ENCODE results near the gene CKS2.

CKS2 gene

DNA sequence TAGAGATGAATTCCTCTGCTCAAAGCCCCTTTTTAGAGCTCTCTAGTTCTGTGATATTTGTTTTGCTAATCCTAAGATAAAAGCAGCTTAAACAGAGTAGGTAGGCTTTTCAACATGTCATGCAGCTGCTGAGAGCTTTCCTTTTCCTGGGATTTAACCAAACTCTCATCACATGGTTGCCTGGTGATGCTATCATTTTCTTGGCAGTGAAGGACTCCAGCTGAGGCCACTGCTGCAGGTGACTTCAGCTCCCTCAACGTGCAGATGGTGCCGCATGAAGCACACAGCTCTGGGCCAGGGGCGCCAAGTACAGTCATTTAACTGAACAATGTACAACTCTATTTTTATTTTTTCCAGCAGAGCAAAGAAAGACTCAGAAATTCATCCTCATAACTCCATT is 49.5 kb downstream of the CKS2 start:
- peaks cover 1 to 15% of the 10 kb centered on the region in 2 donors for H3K4me1 Mint-ChIP-seq
- no peaks in the 10 kb centered on the region for H3K9me3 Mint-ChIP-seq
- H3K4me3 Mint-ChIP-seq: no peak overlapping the region
- peaks cover 53 to 74% of the 10 kb centered on the region in 2 donors for H3K36me3 Mint-ChIP-seq
- DNase-seq (no peak), ATAC-seq (replicated peaks) (no peak)
- no peaks in the 10 kb centered on the region for H3K27me3 Mint-ChIP-seq
- peak overlapping the region; percentile 62 for H3K27ac Mint-ChIP-seq

DNA sequence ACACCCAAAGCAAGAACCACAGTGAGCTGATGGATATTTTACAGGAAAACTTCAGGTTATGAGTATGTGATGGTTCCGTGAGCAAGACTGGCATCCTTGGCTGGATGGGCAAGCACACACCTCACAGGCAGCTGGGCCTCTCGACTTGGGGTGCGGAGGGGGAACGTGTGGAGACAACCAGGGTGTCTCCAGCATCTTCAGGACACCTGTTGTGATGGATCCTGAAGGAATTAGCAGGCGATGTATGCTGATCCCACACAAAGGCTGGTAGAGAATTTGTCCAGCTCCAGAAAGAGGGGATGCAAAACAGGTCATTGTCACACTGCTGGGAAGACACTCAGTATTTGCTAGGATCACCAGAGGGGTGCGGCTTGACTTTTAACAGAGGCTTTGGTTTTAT is 50.0 kb downstream of the CKS2 start:
- no peak for DNase-seq
- H3K27ac Mint-ChIP-seq: peak overlapping the region; percentile 22

DNA sequence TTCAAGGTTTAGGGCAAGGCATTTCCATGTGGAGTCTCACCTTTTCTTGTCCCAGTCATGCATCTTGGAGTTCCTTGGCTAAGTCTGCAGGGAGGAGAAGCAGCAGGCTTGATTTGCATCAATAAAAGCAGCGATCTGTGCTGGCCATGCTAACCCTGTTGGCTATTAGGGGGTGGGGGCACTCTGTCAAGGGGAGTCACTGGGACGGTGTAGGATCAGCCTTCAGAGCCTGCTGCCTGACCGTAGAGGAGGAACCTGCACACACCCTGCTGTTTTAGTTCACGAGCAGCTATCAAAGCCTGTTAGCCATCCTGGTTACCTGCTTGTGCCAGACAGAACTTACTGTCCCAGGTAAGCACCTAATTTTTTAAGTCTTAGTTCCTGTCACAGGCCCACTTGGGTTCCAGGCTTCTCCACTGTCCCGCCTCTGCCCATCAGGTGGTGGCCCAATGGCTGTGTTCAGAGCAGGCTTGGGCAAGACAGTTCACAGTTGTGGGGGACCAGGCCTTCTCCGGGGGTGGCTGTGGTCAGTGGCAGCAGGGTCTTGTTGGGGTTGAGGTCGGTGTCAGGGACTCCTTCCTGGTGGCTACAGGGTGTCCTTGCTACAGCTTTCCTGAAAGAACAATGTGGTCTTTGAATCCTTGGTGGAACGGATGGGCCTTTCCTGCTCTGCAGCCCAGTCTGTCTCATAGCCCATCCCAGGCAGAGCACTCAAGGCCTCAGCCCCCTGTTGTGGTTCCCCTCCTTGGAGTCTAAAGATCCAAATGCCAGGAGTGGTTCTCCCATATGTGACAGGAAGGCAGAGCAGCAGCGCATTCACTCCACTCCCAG is 51.0 kb downstream of the CKS2 start:
- Mint-ChIP-seq H3K27ac (peak overlapping the region; percentile 56), H3K36me3 (peaks cover 40 to 65% of the 10 kb centered on the region in 2 donors), H3K4me3 (no peak overlapping the region), H3K27me3 (no peaks in the 10 kb centered on the region), H3K4me1 (peaks cover 4 to 15% of the 10 kb centered on the region in 2 donors), H3K9me3 (no peaks in the 10 kb centered on the region)
- DNase-seq (no peak), ATAC-seq (replicated peaks) (no peak)

More for the DNA sequence above, 50.0 kb downstream of the CKS2 start:
- Mint-ChIP-seq H3K9me3 (no peaks in the 10 kb centered on the region), H3K27me3 (no peaks in the 10 kb centered on the region), H3K36me3 (peaks cover 50 to 74% of the 10 kb centered on the region in 2 donors), H3K4me1 (peaks cover 1 to 15% of the 10 kb centered on the region in 2 donors), H3K4me3 (no peak overlapping the region)
- no peak for ATAC-seq (replicated peaks)

DNA sequence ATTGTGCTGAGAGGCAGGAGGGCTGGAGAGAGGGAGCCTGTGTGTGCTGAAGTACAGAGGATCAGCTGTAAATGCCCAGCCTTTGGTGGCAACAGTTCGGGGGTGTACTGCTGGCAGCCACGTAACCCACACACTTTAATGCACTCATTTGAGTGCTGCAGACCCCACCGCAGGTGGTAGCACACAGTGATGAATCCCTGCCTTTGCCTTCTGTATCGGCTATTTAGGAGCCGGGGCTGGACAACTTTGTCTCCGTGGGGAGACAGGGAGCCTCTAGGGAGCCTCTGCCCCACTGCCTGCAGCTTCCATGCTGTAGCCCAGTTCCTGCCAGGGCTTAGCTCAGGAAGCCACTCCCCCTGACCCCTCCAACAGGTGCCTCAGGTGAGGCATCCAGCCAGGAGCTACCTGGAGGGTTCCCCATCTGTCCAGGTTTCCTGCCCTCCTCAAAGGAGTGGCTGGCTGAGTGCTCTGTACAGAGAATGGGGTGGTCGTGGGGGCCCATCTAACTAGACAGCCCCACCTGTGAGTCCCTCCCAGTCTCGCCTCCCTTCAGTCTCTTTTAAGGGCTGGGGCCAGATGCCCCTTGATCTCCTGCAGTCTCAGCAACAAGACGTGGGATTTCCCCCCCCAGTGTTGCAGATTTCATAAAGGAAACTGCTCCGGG is 51.8 kb downstream of the CKS2 start:
- ATAC-seq (replicated peaks) (no peak), DNase-seq (no peak)
- Mint-ChIP-seq H3K27me3 (no peaks in the 10 kb centered on the region), H3K4me3 (no peak overlapping the region), H3K9me3 (no peaks in the 10 kb centered on the region), H3K4me1 (peaks cover 3 to 8% of the 10 kb centered on the region in 2 donors), H3K27ac (peak overlapping the region; percentile 89), H3K36me3 (peaks cover 34 to 59% of the 10 kb centered on the region in 2 donors)

DNA sequence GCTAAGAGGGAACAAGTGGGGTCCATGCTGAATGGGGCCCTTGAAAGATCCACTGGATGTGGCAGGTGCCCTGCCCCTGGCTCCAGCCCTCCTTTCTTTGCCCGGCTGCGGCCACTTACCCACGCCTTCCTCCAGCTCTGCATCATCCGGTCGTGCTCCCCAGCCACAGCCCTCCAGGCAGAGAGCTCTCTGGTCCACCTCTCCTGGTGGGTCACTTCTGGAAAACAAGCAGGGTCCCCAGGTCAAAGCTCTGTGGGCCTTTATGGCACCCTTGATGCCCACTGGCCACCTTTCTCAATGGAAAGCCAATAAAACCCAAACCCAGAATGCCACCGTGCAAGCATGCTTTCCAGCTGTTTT is 52.3 kb downstream of the CKS2 start:
- Mint-ChIP-seq H3K27ac (peak overlapping the region; percentile 89), H3K4me3 (no peak overlapping the region), H3K4me1 (peaks cover 5 to 12% of the 10 kb centered on the region in 2 donors), H3K27me3 (no peaks in the 10 kb centered on the region), H3K9me3 (no peaks in the 10 kb centered on the region), H3K36me3 (peaks cover 34 to 57% of the 10 kb centered on the region in 2 donors)
- DNase-seq: no peak
- ATAC-seq (replicated peaks): no peak

DNA sequence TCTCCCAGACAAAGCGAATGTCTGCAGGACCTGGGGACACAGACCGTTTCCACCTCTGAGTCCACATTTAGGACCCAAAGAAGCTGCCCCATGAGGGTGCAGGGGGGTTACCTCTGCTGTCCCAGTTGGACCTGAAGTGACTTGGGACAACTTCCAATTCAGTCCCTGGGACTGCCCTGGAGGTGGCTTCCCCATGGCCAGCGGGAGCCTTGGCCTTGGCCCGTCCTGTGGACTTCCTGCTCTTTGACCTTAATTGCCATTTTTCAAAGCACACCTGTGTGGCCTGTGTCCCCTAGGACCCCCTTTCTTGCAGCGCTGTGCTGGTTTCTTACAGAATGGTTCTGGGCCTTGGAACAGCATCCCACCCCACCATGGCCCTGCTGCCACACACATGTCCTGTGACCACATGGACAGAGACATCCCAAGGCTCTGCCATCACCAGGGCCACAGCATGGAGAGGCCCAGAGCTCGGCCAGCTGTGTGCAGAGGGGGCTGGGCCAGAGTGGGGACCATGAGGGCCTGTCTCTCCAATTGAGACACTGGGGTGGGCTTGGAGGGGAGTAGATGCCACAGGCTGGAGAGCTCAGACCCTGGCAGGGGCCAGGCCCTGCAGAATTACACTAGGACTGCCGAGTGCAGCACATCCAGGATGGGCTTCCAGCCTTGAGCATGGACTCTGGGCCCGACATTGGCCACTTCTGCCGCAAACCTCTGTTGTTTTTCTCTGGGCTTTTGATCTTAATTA is 53.1 kb downstream of the CKS2 start:
- H3K27me3 Mint-ChIP-seq: no peaks in the 10 kb centered on the region
- no peaks in the 10 kb centered on the region for H3K9me3 Mint-ChIP-seq
- ATAC-seq (replicated peaks): no peak
- peaks cover 26 to 50% of the 10 kb centered on the region in 2 donors for H3K36me3 Mint-ChIP-seq
- H3K4me3 Mint-ChIP-seq: no peak overlapping the region
- DNase-seq: no peak
- H3K4me1 Mint-ChIP-seq: peaks cover 5 to 15% of the 10 kb centered on the region in 2 donors
- peak overlapping the region; percentile 25 for H3K27ac Mint-ChIP-seq

DNA sequence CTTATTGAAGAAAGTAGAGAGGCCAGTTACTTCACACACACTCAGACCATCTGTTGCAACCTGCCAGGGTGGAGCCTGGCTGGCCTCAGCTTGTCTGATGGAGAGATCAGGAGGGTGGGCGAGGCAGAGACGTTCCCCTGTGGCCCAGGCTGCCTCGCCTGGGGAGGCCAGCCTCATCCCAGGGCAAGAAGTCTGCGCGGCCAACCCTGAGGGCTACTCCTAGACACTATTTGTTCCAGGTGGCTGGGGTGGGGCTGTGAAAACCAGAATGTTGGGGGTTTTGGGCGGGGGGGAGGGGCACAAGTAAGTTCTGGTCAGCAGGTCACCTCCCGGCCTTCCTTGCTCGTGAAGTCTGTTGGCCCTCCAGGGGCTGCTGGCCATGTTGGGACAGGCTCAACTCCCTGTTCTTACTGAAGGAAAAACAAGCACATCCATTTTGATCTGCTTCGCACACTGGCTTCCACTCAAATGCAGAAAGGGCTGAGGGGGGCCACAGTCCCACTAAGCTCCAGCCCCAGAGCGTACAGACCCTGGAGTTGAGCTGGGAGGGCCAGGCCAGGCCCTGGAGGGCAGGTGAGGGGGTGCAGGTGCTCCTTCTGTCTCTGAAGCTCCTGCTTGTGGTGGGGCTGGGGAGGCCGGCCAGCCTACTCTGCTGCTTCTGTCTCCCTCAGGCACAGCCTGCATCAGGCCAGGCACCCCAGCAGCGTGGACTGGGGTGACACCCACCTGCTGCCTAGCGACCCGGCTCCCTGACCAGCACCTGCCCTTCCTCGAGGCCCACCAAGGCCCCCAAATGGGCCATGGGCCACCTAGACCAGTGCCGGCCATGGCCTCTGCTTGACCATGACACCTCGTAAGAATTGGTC is 53.9 kb downstream of the CKS2 start:
- Mint-ChIP-seq H3K9me3 (no peaks in the 10 kb centered on the region), H3K27ac (no peak overlapping the region), H3K4me3 (no peak overlapping the region), H3K36me3 (peaks cover 25 to 47% of the 10 kb centered on the region in 2 donors), H3K27me3 (no peaks in the 10 kb centered on the region), H3K4me1 (peaks cover 5 to 15% of the 10 kb centered on the region in 2 donors)
- ATAC-seq (replicated peaks) (no peak), DNase-seq (no peak)

DNA sequence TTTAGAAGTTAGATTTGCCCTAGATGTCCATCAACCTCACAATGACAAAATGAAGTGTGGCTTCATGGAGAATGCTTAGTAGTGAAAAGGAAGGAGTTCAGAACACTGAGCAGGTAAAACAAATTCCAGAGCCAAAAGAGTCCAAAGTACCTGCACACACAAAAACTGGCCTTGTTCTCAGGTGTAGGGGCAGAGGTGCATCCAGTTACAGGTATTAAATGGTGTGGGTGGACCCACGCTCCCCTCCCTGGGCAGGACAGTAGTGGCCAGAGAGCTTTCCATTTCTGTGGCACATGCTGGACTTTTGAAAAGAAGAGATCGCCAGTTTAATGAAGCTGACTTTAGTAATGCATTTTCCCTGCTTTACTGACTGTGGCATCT is 54.5 kb downstream of the CKS2 start:
- ATAC-seq (replicated peaks) (no peak), DNase-seq (no peak)
- peaks cover 5 to 15% of the 10 kb centered on the region in 2 donors for H3K4me1 Mint-ChIP-seq
- H3K36me3 Mint-ChIP-seq: peaks cover 21 to 43% of the 10 kb centered on the region in 2 donors
- H3K4me3 Mint-ChIP-seq: no peak overlapping the region
- no peak overlapping the region for H3K27ac Mint-ChIP-seq
- H3K9me3 Mint-ChIP-seq: no peaks in the 10 kb centered on the region
- H3K27me3 Mint-ChIP-seq: no peaks in the 10 kb centered on the region
